ENCODE results near the gene KLHL25.

Gene KLHL25

DNA sequence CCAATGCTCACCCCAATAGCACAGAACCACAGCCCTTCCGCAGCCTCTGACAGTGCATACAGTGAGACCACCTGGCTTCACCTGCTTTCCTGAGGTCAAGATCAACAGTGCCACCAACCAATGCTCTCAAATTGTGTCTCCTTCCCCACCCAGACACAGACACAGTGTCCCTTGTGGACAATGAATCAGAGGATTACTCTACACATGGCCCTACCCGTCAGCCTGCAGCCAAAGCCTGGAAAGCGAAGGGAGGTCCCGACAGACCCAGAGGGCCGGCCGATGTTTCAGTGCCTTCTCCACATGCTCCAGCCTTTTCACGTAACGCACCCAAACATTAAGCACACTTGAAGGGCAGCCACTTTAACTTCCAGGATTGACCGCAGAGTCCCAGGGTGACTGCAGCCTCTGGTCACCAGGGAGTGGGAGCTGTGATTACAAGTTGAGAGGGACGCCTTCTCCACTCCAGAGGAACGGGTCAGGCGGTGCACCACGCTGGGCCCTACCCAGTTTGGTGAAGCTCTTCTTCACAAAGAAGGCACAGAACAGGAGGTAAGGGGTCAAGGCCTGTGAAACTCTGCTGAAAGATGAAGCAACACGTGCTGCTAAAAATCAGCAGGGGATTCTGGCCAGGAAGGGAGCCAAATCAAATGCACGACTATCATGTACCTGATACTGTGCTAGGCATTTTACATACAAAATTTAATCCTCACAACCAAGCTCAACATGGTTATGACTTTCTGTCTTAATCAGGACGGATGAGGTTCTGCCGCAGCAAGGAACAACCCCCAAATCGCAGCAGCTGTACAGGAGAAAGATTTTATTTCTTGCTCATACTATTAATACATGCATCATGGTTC, 17.2 kb downstream of the KLHL25 start:
- no peak for DNase-seq

DNA sequence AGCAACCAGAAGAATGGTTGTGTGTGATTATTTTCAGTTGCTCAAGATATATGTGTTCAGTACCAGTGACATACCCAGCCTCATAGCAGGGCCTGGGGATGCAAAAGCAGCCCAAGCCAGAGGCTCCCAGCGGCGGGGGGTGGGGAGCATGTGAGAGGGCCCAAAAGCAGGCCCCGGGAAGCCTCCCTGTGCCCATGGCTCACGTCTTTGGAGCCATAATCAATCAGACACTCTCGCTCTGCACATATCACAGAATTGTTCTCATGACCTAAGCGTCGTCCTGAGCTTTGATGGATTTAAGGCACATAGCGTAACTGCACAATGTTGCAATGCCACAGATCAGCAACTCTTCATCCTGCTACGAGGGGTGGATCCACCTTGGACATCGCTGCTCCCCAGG, 20.8 kb downstream of the KLHL25 start:
- DNase-seq: no peak

DNA sequence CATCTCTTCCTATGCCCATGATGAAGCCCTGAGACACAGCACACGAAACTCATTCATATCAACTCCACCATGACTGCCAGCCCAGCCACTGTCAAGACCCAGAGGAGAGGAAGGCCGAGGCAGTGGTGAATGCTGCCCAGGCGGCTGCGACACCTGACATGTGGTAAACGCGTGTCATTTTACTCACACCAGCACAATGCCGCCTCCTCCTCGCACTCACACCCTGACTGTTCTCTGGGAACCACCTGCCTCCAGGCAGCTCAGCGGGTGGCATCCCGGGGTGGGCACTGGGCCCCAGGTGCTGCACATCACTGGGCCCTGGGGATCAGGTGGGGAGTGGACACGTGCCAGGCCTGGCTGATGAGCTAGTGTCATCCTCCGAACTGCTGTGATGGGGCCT, 21.5 kb downstream of the KLHL25 start:
- no peak for DNase-seq

DNA sequence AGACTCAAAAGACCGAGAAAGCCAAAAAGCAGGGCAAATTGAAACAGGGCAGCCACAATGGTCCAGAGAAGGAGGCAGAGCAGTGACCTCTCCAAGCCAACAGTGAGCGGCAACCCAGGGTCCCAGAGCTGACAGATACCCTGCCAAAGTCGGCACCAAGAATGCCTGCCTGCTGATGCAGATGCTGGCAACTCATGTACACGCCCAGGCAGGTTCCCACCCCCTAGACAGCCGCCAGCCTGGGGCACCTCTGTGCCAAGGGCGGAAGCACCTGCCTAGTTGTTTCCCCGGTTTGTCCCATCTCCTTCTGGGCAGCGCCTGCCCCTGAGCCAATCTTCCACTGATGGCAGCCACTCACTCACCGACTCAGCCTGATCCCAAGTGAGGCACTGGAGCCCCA, 22.1 kb downstream of the KLHL25 start:
- no peak for DNase-seq

DNA sequence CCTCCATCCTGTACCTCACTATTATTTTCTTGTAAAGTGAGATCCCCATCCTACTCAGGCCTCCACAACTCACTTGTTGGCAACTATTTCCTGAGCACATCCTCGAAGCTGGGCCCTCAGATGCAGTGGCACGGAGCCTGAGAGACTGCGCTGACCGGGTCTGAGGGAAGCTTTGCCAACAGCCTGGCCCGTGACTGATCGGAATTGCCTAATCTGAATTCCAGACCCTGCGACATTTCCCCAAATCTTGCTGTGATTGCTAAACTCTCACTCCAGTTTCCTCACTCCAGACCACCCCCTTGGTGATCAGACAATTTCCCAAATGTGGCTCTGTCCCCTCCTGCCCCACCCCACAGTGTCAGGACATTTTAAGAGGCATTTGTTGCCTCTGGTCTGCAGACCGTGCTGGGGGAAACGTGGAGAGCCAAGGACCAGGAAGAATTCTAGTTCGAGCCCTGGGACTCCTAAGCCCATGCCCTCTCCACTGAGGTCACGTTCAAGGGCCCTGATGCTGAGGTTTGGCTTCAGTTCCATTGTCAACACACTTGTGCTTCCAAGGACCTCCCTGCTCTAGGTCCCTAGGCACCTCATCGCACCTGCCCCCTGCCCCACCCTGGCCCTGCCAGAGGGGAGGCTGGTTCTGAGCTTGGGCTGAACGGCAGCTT, 22.8 kb downstream of the KLHL25 start:
- no peak for DNase-seq

DNA sequence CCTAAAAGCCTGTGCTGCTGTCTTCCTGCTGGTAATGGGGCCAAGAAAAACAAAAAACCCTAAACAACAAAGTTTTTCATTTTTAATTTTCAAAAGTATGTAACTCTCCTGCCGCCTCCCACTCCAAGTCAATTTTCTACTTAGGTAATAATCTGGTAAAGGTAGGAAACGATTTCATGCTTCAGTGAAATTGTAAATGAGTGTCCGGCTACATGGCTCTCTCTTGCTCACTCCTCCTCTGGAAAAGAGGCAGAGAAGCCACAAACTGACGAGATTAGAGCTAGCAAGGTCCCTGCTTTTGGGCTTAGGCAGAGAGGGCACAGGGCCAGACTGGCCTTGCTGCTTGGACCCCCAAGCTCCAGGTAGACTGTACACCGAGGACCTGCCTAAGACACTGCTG, 23.5 kb downstream of the KLHL25 start:
- DNase-seq: no peak

DNA sequence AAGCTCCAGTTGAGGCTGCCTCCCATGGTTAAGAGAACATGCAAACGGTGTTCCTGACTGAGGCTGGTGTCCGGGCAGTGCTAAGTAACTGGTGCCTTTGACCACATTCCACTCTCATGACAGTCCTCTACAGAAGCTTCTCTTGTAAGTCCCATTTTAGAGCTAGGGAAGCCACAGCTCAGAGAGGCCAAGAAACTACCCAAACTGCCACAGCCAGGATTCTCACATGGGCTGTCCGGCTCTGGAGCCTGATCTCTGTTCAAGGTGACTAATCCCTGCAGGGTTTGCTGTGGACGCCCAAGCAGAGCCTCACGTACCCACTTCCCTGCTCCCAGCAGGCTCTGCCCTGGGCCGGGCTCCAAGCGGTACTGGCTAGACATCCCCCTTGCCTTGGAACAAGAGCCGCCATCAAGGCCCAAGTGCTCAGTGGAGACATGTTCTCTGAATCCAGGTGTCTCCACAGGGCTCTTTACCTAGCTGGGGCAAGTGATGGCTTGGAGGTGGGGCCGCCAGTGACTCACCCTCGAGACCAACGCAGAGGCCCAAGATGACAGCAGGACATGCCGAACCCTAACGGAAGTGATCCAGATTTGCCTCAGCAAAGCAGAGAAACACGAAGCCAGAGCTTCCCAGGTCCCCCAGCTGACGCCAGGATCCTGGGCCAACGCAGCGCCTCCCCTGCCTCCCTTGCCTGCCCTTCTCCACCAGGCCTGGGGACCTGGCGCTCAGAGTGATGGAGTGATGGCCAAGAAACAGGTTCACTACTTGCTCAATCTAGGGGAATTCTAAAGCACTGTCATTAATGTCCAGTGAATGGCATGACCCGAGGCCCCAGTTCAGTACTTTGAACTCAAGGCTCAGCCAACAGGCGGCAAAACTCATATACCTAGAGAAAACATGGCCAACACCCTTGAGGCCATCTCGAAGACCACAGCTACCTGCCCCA, 24.4 kb downstream of the KLHL25 start:
- DNase-seq: no peak

DNA sequence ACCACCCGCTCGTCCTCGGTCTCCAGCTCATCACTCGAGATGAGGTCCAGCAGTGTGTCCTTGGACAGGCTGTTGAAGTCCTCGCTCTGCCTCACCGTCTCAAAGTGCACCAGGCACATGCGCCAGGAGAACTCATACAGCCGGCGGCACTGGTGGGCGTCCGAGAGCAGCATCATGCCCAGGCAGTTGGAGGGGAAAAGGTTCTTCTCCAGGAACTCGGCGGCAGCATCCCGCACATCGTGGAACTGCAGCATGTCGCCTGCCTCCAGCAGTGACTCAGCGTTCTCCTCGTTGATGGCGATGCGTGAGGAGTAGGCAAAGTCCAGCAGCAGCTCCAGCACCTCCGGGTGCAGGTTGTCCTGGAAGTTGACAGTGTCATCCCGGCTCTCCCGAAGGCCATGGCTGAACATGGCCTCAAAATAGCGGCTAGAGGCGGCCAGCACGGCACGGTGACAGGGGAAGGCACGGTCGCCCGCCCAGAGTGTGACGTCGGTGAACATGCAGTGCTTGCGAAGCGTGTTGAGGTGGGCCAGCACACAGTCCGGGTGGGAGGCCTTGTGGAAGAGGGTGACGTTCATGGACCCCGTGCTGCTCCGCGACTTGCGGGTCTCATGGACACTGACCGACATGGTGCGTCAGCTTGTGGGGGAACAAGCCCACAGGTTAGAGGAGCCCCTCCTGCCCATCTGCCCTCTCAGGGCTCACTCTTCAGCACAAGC, 25.4 kb downstream of the KLHL25 start:
- no peak for DNase-seq

DNA sequence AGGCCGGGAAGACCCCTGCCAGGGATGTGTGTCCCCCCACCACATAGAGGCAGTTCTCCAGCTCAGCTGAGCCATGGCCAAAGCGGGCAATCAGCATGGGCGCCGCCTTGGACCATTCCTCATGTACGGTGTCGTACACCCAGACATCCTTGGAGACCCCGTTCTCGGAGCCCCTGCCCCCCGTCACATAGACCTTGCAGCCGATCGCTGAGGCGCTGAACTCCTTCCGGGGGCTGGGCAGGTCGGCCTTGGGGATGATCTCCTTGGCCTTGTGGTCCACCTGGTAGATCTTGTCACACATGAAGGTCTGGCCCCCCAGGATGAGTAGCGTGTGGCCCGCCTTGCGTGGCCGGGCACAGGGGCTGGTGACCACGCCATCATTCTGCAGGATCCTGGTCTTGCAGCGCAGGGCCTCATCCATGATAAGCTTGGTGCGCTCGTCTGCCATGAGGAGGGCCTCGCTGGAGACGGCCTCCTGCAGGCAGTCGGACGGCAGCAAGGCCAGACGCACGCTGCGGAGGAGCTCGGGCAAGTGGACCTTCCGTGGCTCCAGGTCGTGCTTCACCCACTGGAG, 26.0 kb downstream of the KLHL25 start:
- DNase-seq: no peak

DNA sequence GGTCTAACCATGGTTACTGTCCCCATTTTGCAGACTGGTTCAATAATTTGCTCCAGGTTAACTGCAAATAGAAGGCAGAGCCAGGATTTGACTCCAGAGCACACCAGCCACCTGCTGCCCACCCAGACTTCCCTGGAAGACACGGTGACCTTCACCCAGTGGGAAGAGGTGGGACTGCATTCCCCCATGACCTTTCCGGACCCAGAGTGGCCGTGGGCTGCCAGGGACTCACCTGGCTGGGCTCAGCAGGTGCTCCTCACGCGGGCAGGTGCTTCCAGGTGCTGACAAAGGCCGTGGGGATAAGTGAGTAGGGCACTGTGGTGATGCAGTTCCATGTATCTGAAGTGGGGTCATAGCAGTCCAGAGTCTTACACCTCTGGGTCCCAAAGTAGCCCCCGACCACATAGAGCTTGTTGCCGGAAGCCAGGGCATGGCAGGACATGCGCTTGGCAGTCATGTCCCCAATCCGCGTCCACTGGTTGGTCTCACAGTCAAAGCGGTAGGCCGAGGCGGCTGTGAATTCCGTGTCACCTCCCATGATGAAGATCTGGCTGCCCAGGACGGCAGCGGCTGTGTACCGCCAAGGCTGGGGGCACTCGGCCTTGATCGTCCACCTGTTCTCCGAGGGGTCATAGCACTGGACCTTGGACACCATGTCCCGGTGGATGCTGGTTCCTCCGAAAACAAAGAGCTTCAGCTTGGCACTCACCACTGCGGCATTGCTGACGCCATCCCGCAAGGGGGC, 26.8 kb downstream of the KLHL25 start:
- no peak for DNase-seq

DNA sequence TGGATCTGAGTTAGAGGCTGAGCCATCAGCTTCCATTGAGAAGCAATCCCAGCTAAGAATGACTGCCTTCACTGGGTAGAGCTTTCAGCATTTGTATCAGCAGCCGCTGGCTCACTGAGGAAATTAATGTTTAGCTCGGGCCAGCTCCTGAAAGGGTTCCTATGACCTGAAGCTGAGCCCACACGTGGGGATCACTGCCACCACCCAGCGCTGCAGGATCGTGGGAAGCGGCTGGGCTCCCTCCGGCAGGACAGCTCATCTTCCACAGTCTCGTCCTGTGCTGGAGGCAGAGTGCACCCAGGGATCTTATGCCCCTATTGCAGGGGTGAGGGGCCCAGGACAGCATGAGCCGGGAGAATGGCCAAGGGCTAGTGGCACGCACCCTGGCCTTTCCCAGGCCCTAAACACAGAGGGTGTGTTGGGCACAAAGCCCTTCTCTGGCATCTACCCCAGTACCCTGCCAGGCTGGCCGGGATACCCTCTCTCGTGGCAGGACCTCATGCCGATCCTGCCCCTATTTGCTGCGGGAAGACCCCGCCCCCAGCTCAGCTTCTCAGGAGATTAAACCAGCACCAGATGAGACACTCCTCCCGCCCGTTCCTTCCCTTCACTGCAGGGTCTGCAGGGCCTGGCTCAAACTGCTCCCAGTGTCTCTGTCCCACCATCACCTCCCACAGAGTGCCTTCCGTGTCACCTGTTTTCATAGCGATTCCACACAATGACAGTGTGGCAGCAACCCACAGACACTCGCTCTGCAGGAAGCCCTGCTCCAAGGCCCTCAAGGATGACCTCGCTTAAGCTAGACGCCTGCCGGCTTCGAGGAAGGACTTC, 28.5 kb downstream of the KLHL25 start:
- DNase-seq: no peak

DNA sequence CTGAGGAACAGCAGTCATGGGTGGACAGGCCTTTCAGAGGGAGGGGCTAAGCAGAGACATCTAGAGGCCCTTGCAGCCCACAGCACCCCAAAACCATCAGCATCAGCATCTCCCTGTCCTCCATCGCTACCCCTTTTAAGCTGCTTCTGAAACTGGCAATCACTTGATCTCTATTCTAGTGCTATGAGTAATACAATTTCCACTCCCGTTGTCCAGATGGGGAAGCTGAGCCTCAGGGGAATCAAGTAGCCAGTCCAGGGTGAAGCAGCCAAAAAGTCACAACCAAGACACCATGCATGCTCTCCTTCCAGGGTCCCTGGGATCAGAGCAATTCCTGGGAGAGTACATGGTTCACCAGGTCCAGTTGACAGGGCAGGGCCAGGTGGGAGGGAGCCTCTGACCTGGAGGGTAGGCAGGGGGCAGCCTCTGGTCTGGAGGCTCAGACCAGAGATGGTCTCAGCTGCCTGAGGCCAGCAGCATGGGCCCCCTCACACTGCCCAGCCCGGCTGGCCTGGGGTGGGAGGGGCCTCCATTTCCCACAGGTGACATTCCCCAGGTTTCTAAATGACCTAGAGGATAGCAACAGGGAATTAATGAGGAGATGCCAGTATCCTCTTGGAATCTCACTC, 30.0 kb downstream of the KLHL25 start:
- DNase-seq: no peak

DNA sequence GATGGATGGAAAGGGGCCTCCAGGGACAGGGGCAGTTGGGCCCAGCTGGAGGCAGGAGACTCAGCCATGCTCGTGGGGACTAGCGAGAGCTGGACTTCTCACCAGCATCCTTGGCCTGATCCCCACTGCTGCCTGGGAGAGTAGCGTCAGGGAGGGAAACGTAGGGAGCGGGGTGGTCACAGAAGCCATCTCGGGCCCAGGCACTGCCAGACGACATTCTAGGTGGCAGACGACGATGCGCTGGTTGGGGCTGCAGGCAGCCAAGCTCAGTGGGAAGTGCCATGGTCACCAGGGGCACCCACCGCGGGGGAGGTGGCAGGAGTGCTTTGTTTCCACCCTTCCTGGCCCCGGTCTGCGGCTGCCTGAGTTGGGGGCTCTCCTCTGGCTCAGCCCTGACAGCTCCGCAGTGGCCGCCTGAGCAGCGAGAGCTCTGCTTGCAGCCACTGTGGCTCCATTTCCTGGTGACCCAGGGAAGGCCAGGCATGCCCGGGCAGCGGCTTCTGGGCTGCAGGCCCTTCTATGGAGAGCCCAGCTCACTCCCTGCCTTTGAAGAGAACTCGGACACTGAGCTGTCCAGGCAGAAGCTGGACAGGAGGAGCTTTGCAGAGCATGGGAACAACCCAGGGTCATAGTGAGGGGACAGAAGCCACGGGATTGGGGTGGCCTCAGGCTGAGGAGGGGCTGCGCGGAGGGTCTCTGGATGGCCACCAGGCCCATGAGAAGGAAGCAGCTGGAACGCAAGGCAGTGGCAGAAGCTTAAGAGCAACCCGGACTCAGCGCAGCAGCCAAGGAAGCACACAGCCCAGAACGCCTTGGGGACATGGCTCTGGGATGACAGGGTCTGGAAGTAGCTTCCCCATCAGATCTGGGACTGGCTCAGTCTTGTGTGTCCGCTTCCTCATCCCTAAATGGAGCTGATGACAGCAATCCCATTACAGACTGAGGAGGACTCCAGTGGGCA, 30.8 kb downstream of the KLHL25 start:
- no peak for DNase-seq

DNA sequence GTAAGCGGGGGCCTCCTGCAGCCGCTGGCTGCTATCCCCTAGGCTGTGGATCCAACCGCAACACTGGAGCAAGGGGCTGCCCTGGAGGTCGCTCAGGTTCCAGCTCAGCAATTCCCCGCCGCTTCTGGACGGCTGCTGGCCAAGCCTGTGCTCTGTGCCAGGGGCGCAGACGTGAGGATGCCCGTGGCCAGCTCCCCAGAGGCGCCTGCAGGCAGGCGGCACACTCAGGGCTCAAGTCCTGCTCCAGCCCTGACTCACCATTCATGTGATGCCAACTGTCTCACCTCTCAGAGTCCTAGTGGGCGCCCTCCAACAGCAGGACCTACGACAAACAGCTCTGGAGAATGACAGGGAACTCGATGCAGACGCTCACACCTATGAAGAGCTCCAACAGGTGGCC, 31.6 kb downstream of the KLHL25 start:
- DNase-seq: no peak

DNA sequence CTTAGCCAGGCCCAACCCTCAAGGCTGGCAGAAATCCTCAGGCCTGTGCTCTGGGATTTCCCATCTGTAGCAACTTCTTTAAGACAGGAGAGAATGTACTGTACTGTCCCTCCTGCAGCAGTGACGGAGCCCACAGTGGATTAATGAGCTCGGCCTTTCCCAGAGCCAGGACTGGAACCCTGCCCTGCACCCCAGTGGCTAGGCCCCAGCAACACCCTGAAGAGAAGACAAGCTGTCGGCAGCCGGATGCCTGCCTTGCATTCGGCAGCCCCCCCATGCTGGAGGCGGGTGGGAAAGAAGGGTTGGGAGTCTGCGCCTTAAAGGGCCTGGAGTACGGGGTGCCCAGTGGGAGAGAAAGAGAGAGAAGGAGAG, 32.0 kb downstream of the KLHL25 start:
- no peak for DNase-seq

DNA sequence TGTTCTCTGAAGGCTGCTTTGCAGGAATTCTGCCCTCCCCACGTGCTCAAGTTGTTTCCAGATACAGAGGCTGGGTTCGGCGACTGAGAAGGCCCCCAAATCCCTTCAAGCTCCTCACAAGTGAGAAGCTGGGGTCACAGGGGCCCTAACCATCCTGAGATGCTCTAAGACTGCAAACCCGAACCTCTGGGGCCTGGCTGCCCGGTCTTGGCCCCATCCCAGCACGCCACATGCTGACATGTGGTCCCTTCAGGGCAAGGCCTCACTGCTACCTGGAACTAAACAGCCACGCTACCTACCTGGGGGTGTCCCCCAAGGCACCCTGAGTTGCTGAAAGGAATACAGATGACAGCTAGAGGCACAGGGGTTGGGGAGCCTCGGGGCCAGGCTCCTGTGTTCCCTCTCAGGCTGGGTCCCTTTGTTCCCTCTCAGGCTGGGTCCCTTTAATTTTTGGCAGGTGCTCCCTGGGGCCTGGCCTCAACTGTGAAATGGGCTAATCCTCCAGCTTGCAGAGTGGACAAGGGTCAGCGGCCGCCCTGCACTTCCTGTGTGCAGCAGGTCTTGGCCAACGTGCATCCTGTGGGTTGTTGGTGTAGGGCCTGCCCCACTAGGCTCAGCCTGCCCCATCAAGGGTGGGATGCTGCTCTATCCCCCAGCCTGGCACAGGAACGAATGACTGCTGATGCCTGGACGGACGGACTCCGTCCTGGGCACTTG, 32.5 kb downstream of the KLHL25 start:
- DNase-seq: no peak

DNA sequence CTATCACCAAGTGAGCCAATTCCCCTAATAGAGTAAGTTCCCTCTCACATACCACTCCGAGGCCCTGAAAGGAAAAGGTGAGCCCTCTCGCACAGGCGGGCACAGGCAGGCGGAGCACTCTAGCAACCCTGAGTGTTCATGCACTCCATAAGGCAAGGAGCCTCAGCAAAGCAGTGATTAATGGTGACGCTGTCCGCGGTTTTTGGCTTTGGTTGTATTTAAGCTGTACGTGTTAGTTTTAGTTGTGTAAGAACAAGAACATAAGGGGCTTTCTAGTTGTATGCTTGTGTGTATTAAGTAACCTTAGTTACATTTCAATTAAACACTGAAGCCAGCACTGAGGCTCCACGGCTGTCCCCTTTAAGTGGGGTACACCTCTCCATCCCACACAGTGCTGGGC, 33.1 kb downstream of the KLHL25 start:
- no peak for DNase-seq
